WTC11 (cell line): ENCODE measurements around the gene FXYD7.

Source experiments
- CTCF ChIP-seq: fragments of 200-600 bp; IDR thresholded peaks from 2 replicates; pipeline ENCODE4 v1.8.0; 2022; ENCODE audit warnings: antibody characterized with exemption
- HMGXB4 ChIP-seq: sonication (generic); formaldehyde crosslinking; IDR thresholded peaks from 2 replicates; pipeline ENCODE4 v1.8.1; 2023; ENCODE audit warnings: mild to moderate bottlenecking, moderate library complexity, missing genetic modification reagents
- ZNF263 ChIP-seq: sonication (generic); formaldehyde crosslinking; IDR thresholded peaks from 2 replicates; pipeline ENCODE4 v1.8.1; 2022; ENCODE audit warnings: low read depth, mild to moderate bottlenecking, moderate library complexity, missing genetic modification reagents
- TF ChIP-seq, protein P1 (sequence below): sonication (generic); formaldehyde crosslinking; IDR thresholded peaks from 2 replicates; pipeline ENCODE4 v1.8.1; 2023; ENCODE audit warnings: mild to moderate bottlenecking, missing genetic modification reagents, moderate library complexity

DNA sequence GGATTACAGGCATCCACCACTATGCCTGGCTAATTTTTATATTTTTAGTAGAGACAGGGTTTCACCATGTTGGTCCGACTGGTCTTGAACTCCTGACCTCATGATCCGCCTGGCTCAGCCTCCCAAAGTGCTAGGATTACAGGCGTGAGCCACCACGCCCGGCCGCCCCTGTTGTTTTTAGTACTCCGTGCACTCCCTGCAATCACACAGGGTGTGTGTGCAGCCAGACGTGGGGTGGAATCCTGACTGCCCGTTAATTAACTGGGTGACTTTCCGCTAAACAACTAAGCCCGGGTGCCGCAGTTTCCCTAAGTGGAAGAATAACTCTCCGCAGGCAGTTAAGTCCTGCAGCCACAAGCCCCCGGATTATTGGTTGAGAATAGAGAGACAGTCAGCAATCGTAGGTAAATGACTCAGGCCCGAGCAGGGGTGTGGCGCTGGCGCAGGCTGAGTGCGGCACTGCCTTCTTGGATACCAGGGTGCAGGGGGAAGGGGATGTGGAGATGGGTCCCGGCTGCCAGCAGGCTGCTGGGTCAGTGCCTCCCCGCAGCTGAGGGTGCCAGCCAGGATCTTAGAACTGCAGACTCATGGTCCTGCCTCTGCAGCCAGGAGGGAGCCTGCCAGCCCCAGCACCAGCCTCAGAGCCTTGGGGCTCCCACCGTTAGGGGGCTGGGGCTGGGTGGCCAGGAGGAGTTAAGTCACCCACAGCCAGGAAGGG lies 33.5 kb upstream of the FXYD7 start:
- TF ChIP-seq CTCF (no peak), ZNF263 (CRISPR knock-in tag) (no peak), HMGXB4 (CRISPR knock-in tag) (no peak)
- TF ChIP-seq, protein P1, sequence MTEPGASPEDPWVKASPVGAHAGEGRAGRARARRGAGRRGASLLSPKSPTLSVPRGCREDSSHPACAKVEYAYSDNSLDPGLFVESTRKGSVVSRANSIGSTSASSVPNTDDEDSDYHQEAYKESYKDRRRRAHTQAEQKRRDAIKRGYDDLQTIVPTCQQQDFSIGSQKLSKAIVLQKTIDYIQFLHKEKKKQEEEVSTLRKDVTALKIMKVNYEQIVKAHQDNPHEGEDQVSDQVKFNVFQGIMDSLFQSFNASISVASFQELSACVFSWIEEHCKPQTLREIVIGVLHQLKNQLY (CRISPR knock-in tag) = no peak
